HL-60 (cell line): ENCODE measurements around the gene RBM26.

Source experiments
- CTCF ChIP-seq: IDR thresholded peaks from one replicate; pipeline ENCODE4 v1.5.1; 2011; ENCODE audit warnings: low read length, control low read depth, inconsistent platforms; ENCODE audit not compliant: insufficient read depth
- GABPA ChIP-seq: IDR thresholded peaks from 2 replicates; pipeline ENCODE4 v1.6.1; 2012; ENCODE audit warnings: low read depth
- POLR2AphosphoS5 ChIP-seq: IDR thresholded peaks from 2 replicates; pipeline ENCODE4 v1.6.1; 2012; ENCODE audit warnings: low read depth
- REST ChIP-seq: IDR thresholded peaks from 2 replicates; pipeline ENCODE4 v1.6.1; 2012; ENCODE audit warnings: low read depth; ENCODE audit not compliant: insufficient replicate concordance

GRCh38 chr13:79289571-79289970 is 116.5 kb downstream of the RBM26 start:
- TF ChIP-seq CTCF (no peak), POLR2AphosphoS5 (no peak), REST (no peak), GABPA (no peak)
